Measurements from ENCODE around the gene DUSP16.

DUSP16 gene

DNA sequence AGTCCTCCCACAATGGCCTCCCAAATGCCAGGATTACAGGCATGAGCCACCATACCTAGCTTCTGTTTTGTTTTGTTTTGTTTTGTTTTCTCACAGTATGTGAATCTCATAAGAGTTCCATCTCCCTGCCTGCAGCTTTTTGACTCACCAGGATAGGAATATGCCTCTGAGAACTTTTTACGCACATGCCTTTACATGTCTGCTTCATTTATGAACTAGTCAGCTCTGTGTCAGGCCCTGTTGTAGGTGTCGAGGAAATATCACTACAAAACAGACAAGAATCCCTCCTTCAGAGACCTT, 116.8 kb downstream of the DUSP16 start:
- in situ Hi-C loops (cut with MboI; ENCODE audit: low sequenced_read_pairs) = no loop called here

DNA sequence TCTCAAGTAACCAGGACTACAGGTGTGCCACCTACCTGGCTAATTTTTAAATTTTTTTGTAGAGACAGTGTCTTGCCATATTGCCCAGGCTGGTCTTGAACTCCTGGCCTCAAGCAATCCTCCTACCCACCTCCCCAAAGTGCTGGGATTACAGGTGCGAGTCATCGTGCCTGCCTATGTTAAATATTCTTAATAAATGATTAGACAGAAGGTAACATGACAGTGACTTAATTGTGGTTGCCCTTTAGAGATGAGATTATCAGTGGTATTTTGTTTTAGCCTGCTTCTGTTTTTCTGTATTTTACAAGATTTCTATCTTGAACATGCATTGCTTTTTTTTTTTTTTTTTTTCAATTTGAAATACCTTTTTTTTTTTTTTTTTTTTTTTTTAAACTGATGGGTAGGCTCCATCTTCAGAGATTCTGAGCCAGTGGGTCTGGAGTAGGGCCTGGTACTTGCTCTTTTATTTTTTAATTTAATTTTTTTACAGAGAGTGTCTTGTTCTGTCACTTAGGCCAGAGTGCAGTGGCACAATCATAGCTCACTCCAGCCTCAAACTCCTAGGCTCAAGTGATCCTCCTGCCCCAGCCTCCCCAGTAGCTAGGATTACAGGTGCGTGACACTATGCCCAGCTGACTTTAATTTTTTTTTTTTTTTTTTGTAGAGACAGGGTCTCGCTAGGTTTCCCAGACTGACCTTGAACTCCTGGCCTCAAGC, 117.3 kb downstream of the DUSP16 start:
- in situ Hi-C loops (cut with MboI; ENCODE audit: low sequenced_read_pairs) = no loop called here

DNA sequence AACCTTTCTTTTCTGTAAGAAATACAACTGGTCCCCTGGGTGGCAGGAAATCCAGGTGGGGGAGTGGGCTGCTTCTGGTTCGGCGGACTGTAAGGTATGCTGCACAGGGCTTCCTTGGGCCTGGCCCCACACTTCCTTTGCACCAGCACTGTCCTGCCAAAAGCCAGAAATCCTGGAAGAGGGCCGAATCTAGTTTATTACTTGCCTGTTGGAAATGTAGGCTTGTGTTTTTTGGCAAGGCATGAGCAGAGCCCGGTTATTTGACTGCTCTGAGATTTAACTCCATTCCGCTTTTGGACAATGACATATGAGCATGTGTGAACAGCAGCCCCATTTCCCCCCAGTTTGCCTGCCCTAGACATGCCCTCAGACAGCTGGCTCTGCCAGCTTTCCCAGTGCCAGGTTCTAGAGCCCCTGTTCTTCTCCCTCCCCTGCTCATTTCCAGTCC, 119.2 kb downstream of the DUSP16 start:
- in situ Hi-C loops (cut with MboI; ENCODE audit: low sequenced_read_pairs) = no loop called here

DNA sequence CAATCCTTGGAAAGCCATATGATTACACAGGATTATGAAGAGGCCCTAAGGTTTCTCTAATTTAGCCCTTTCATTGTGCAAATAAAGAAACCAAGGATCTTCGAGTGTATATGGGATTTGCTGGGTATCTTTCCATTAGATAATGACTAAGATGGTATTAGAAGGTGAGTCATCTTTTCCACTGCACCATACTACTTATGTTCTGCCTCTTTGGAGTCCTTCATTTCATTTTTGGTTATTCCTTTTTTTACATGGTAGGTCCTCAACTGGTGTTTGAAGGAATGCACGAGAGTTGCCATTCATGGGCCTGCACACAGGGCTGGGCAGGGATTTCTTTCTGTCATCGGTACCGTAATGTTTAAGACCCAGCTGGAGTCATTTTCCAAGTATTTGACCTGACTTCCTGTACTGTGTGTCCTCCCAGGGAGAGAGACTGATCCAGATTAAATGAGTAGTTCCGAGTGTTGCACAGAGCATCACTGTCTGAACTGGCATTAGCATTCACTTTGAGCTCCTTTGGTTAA, 120.1 kb downstream of the DUSP16 start:
- in situ Hi-C loops (cut with MboI; ENCODE audit: low sequenced_read_pairs) = no loop called here

DNA sequence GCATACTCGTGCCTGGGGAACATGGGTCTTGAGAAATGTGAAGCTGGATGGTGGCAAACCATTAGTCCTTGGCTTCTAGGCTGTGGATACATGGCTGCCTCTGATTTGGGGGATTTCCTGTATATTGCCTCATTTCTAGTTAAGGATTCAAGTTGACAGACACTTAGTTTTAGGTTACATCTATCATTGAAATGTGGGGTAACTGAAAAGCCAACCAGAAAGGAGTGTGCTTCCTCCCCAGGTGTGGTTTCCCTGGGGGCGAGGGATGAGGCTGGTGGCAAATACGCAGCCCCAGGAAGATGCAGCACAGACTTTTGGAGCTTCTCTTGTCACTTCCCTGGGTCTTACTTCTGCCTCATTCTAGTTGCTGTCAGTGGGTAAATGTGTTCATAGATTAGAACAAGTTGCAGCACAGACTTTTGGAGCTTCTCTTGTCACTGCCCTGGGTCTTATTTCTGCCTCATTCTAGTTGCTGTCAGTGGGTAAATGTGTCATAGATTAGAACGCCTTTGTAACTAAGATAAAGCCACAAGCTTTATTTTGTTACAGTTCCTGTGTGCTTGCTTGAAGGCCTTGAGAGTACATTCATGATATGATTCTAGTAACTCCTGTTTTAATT, 120.7 kb downstream of the DUSP16 start:
- in situ Hi-C loops (cut with MboI; ENCODE audit: low sequenced_read_pairs) = no loop called here

DNA sequence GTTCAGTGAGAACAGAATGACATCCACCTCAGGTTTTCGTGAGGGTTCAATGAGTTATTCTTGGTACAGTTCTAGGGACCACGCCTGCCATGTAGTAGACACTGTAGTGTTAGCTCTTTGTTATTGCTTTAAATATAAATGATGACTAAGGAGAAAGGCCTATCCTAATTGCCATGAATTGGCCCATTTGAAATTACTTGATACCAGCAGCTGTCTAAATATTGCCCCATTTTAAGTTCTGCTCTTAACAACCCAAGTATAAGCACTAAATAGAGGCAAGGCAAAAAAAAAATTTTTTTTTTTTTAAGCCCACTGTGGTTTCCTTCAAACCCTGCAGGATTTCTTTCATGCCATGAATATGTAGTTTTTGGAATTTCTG, 121.2 kb downstream of the DUSP16 start:
- in situ Hi-C loops (cut with MboI; ENCODE audit: low sequenced_read_pairs) = no loop called here

DNA sequence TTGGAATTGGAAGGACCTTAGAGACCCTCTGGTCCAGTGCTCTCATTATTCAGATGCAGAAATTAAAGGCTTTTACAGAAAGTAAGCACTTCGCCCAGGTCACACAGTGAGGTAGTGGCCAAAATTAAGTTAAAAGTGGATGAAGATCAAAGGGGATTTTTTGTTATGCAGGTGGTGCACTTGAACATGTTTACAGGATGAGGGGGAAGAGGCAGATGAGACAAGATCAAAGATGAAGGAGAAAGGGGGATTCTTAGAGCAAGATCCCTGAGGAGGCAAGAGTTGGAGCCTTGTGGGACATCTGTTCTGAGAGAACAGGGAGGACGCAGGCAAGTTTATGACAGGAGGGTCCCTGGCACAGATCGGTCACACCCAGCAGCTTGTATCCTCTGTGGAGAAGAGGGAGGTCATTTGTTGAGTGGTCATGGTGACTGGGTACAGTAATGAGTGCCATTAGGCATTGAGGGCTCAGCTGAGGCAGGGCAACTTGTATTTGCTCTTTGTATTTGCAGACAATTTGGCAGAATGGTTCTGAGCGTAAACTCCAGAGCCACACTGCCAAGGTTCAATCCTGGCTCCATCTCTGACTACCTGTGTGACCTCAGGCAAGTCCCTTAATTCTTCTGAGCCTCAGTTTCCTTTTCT, 121.8 kb downstream of the DUSP16 start:
- in situ Hi-C loops (cut with MboI; ENCODE audit: low sequenced_read_pairs) = no loop called here

DNA sequence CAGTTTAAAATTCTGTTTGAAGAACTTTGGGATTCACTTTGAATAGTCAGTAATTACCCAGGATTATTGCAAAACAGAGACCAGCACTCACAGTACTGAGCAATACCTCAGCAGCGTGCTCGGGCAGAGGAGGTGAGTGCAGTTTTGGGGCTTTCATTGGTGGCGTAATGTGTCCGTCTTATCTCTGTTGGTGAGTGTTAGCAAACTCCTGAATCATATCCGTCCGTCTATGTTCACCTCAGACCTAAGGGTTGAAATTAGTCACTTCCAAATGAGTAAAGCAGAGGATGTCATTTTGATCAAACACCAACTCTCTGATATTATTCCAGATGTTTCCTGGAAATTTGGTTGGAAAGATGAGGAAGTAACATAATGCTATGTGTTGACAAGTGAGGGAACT, 123.0 kb downstream of the DUSP16 start:
- in situ Hi-C loops (cut with MboI; ENCODE audit: low sequenced_read_pairs) = no loop called here

DNA sequence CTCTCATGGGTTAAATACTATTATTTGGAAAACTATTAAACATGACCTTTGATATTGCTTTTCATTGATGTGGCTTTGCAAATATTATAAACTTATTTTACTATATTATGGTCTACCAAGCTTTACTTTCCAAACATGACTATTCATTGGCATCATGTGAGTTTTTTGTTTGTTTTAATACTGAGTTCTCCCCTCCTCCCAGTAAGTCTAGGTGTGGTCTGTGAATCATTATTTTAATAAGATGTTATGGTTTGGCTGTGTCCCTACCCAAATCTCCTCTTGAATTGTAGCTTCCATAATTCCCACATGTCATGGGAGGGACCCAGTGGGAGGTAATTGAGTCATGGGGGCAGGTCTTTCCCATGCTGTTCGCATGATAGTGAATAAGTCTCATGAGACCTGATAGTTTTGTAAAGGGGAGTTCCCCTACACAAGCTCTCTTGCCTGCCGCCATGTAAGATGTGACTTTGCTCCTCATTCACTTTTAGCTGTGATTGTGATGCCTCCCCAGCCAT, 125.8 kb downstream of the DUSP16 start:
- in situ Hi-C loops (cut with MboI; ENCODE audit: low sequenced_read_pairs) = no loop called here

DNA sequence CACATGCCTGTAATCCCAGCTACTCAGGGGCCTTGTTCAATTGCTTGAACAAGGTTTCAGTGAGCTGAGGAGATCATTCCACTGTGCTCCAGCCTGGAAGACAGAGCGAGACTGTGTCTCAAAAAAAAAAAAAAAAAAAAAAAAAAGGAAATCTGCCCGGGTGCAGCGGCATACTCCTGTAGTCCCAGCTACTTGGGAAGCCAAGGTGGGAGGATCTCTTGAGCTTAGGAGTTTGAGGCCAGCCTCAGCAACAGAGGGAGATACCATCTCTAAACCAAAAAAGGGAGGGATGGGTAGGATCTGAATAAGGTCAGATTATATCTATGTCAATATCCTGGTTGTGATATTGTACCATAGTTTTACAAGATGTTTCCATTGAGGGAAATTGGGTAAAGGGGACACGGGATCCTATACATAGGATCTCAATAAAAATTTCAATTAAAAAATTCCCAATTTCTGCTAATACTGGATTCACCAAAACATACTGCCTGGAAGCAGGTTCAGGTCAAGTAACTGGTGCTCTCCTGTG, 129.4 kb downstream of the DUSP16 start:
- in situ Hi-C loops (cut with MboI; ENCODE audit: low sequenced_read_pairs) = no loop called here

DNA sequence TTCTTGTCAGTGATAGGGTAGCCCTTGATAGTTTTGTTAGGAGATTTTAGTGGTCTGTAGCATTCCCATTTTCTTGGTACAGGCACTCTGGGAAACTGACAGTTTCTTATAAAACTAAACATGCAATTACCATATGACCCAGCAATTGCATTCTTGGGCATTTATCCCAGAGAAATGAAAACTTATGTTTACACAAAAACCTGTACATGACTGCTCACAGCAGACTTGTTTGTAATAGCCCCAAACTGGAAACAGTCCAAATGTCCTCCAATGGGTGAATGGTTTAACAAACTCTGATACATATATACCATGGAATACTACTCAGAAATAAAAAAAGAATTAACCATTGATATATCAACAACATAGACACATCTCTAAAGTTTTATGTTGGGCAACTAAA, 130.3 kb downstream of the DUSP16 start:
- in situ Hi-C loops (cut with MboI; ENCODE audit: low sequenced_read_pairs) = no loop called here

DNA sequence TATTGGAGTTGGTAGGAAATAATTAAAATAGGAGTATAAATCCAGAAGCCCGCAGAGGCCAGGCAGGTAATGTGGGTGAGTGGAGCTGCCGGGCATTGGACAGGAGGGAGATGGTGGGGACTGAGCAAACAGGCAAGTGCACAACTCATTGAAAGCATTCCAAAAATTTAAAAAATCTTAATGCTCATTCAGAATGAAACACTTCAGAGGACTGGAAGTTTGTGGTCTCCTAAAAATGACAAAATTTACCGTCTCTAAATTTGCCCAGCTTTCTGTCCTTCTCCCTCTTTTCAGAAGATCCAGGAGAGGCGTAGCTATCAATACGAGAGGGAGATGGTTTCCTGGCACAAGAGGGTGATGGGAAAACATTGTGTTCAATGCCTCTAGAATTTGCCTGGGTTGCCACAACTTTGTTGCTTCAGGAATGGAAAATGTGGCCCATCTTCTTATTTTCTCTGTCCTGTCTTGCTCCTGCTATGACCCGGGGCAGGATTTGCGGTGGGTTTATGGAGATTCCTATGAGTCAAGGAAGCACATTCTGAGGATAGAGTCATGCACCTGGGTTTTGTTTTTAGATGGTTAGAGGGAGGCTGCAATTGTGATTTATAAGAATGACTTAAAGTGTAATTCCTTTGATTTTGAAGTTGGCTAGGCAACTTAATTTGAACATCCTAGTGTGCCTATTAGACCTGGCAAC, 133.6 kb downstream of the DUSP16 start:
- in situ Hi-C loops (cut with MboI; ENCODE audit: low sequenced_read_pairs) = no loop called here

DNA sequence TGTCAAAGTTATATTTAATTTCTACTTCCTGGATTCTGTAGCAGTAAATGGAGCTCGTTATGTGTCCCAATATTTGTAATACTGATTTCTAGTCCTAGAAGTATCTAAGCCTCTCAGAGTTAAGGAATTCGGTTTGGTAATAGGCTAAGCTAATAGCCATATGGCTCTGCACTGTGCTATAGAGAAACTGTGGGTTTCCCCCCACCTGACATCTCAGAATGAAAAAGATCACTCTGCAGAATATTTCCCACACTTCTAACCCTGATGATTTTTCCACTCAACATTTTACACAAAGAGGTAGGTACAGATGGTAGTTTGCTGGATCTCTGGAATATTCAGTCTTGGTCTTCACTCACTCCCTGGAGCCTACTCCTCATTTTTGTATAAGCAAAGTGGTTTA, 134.6 kb downstream of the DUSP16 start:
- in situ Hi-C loops (cut with MboI; ENCODE audit: low sequenced_read_pairs) = no loop called here

DNA sequence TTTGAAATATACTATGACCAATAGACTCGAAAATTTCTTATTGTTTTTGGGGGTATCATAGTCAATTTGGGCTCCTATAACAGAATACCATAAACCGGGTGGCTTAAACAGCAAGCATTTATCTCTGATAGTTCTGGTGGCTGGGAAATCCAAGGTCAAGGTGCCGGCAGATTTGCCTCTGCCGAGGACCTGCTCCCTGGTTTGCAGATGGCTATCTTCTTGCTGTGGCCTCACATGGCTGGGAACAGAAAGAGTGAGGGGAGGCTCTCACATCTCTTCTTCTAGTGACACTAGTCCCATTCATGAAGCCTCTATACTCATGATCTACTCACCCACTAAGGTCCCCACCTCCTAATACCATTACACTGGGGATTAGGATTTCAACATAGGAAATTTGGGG, 135.1 kb downstream of the DUSP16 start:
- in situ Hi-C loops (cut with MboI; ENCODE audit: low sequenced_read_pairs) = no loop called here

DNA sequence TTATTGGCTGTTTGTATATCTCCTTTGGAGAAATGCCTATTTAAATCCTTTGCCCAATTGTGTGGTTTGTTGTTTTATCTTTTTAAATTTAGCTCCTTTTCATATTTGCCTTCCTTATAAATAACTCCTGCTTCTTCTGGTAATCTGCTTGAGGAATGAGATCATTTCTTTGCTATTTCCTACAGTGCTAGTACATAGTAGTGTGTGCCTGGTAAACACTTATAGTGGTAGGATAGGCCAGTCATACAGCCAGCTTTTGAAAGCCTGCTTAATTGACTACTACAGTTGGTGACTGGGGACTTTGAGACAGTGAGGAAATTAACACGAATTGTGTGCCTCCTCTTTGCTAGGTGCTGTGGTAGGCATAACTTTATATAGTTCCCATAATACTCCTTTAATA, 137.0 kb downstream of the DUSP16 start:
- in situ Hi-C loops (cut with MboI; ENCODE audit: low sequenced_read_pairs) = no loop called here

DNA sequence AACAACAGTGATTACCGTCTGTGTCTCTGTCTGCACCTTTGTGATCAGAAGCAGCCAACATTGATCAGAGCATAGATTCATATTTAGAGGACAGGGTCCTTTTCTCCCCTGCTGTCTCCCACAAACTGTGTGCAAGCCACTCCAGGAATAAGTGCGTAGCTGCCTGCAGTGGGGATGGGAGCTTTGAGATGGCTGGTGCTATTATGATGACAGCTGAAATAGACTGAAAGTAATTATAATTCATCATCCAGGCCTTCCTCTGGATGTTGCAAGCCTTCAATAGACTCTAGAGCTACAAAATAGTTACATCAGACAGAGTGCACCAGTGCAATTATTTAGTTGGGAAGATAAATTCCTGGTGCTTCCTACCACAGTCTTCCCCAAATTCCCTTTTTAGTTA, 137.7 kb downstream of the DUSP16 start:
- in situ Hi-C loops (cut with MboI; ENCODE audit: low sequenced_read_pairs) = no loop called here

Measured in HL-60/S4 treated with retinoic acid at 250 ng/mL for 4 days and 3 days (cell line).